GM19099 (cell line): ENCODE measurements around the gene DPEP3.
A peak's percentile ranks its signal among the peaks of the same experiment; 100 is the strongest.

Experiments
- POLR2A ChIP-seq: IDR thresholded peaks from 3 replicates; pipeline ENCODE4 v1.6.1; 2011; ENCODE audit warnings: low read depth; ENCODE audit not compliant: insufficient read length; ENCODE audit errors: extremely low read depth

Gene DPEP3

GRCh38 chr16:67943256-67943618, 37.1 kb downstream of the DPEP3 start:
- no peak for TF ChIP-seq POLR2A

DNA sequence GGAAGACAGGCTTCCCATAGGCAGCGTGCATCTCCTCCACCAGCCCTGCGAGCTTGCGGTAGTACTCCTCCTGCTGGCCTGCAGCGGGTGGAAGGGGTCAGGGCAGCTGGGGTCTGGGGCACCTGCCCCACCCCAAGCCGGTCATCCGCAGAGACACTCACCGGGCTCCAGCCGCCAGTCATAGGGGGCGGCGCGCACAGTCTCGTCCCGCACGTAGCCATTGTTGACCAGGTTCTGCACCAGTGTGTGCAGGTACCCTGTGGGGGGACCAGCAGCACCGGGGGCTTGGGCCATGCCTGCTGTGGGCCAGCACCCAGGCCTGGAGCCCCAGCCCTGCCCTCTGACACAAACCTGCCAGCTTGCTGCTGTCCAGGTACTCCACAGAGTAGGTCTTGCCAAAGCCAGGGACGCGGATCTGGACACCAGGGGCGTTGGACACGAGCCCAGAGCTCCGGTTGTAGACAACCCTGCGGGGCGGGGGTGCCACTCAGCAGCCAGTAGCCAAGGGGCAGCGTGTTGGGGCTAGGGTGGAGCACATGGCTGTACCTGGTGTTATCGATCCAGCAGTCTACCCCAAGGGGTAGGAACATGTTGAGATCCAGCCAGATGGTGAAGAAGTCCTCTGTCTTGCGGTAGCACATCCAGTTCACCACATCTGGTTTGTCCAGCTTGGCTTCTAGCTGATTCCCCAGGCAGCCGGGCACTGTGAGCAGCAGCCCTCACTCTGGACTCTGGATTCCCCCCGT, 37.6 kb downstream of the DPEP3 start:
- TF ChIP-seq POLR2A = no peak

GRCh38 chr16:67942200-67942509, 38.1 kb downstream of the DPEP3 start:
- TF ChIP-seq POLR2A = no peak

DNA sequence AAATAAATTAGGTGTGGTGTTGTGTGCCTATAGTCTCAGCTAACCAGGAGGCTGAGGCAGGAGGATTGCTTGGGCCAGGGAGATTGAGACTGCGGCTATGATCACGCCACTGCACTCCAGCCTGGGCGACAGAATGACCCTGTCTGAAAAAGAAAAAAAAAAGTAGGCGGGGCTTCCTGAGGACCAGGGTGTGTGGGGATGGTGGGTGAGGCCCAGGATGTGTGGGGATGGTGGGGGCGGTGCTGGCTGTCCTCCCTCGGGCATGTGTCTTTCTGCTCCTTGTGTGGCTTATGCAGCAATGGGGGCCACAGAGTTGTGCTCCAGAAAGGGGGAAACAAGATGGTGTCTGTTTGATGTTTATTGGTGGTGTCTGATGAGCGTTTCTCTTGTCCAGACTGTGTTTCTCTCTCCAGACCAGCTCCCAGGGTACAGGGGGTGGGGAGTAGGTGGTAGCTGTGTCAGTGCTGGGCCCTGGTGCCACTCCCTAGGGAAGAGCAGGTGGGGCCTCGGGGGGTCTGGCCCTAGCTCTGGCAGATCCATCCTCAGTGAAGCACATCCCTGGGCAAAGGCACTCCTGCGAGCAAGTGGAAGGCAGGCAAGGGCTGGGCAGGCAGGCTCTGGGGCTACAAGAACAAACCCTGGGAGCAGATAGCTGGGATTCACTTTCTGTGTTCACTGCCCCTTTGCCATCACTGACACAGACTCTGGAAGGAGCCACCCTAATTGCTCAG, 38.7 kb downstream of the DPEP3 start:
- no peak for TF ChIP-seq POLR2A

DNA sequence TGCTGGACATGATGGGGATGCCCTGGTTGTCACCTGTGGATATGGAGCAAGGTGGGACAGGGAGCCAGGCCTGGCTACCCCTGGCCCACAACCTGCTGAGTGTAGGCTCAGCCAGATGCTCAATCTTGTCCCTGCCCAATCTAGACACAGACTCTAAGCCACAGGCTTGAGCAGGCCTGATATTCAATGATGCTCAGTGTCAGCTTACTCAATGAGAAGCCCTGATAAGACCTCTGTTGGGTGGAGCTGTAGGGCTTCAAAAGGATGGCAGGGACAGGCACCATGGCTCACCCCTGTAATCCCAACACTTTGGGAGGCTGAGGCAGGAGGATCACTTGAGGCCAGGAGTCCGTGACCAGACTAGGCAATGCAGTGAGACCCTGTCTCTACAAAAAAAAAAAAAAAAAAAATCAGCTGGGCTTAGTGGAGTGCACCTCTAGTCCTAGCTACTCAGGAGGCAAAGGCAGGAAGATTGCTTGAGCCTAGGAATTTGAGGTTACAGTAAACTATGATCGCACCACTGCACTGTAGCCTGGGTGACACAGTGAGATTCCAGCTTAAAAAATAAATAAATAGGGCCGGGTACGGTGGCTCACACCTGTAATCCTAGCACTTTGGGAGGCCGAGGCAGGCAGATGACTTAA, 39.7 kb downstream of the DPEP3 start:
- TF ChIP-seq POLR2A = no peak

DNA sequence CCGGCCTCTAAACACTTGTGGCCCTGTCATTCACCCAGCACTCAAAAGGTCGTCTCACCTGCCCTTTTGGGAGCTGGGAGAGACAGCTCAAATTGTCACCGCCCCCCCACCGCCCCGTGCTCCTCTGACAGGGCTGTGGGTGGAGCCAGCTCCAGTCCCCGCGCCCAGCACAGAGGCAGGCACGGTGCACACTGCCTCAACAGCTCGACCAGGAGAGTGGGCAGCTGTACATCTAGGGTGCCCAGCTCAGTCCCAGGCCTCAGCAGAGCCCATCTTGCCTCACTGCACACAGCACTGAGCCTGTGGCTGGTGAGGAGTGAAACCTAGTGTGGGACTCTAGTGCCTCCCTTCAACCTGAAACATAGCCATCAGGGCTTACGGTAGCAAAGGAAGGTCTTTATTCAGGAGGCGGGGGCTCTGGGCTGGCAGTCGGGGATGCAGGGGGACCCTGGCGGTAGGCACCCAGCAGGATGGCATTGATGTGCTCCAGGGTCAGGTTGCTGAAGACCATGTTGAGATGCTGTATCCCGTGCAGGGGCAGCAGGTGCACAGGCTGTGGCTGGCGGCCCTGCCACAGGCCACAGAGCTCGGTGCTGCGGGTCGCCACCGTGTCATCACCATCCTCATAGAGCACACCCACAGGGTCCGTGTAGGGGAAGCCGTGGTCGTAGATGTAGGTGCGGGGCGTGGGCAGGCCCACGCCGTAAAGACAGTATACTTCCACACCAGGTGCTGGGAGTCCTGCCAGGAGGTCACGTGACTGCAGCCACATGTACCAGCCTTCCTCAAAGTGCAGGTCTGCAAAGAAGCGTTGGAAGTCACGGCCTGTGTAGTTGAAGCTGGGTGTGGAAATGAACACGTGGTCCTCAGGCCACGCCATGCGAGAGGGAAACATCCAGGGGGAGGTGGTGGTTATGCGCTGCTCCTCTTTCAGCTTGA, 40.5 kb downstream of the DPEP3 start:
- no peak for TF ChIP-seq POLR2A

- no peak for TF ChIP-seq POLR2A
These were observed 43.3 kb downstream of the DPEP3 start for GRCh38 chr16:67936880-67937605.

GRCh38 chr16:67936124-67936879, 44.0 kb downstream of the DPEP3 start, which contains the start of gene PSMB10:
Gene PSMB10, minus strand, starts transcription at chr16:67936850. Its CDS starts 101 bp downstream, at chr16:67936749.
- peak; percentile 81 for TF ChIP-seq POLR2A

GRCh38 chr16:67935402-67936123, 44.7 kb downstream of the DPEP3 start:
- peak; percentile 82 for TF ChIP-seq POLR2A

- TF ChIP-seq POLR2A = no peak
These were observed 45.2 kb downstream of the DPEP3 start for GRCh38 chr16:67935101-67935401.

GRCh38 chr16:67934306-67935100, 45.8 kb downstream of the DPEP3 start:
- TF ChIP-seq POLR2A = peak; percentile 26

DNA sequence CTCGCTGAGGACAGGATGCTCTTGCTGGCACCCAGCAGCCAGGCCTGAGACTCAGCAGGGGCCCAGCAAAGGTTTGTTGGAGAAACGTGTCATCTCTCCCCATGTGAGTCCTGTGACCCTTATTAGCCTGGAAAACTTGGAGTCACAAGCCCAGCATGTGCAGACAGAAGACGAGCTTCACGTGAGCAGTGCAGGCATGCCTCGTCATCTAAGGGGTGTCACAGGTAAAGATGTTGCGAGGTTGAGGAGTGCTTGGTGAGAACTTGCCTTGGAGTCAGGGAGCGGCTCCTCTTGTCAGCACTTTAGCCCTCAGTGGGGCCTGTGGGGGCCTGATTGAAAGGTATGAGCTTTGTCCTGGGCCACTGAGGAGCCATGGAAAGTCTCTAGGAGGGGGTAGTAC, 46.5 kb downstream of the DPEP3 start:
- no peak for TF ChIP-seq POLR2A
